Mesendoderm (in vitro differentiated cells): Measurements from ENCODE around the gene SLC44A1.

Experiments used
- DNase-seq: peaks from one replicate; pipeline ENCODE4 v3.0.0; 2013
- H2AK5ac ChIP-seq: 2 replicates; pipeline ENCODE4 v1.6.1; 2013; ENCODE audit warnings: low read length, inconsistent platforms
- H2BK120ac ChIP-seq: 2 replicates; pipeline ENCODE4 v1.6.1; 2013; ENCODE audit warnings: low read depth, mild to moderate bottlenecking, low read length, moderate library complexity, mixed read lengths
- H2BK15ac ChIP-seq: replicated peaks from 2 replicates; pipeline ENCODE4 v1.6.1; 2013; ENCODE audit warnings: low read depth, mild to moderate bottlenecking, moderate library complexity
- H2BK5ac ChIP-seq: 2 replicates; pipeline ENCODE4 v1.6.1; 2013; ENCODE audit warnings: low read length, inconsistent platforms
- H3K18ac ChIP-seq: 2 replicates; pipeline ENCODE4 v1.6.1; 2013; ENCODE audit warnings: mild to moderate bottlenecking, low read length, mixed read lengths
- H3K23ac ChIP-seq: one replicate; pipeline ENCODE4 v1.6.1; 2013; ENCODE audit warnings: low read length
- H3K27ac ChIP-seq: 2 replicates; pipeline ENCODE4 v1.5.1; 2013; ENCODE audit warnings: low read depth, mild to moderate bottlenecking, inconsistent platforms, low read length, moderate library complexity
- H3K27me3 ChIP-seq: 2 replicates; pipeline ENCODE4 v1.6.1; 2013; ENCODE audit warnings: low read length, control low read depth, mild to moderate bottlenecking, inconsistent platforms; ENCODE audit not compliant: insufficient read depth, poor library complexity
- H3K36me3 ChIP-seq: 2 replicates; pipeline ENCODE4 v1.6.1; 2013; ENCODE audit warnings: low read length, inconsistent platforms; ENCODE audit not compliant: control insufficient read depth, insufficient read depth
- H3K4ac ChIP-seq: one replicate; pipeline ENCODE4 v1.6.1; 2013; ENCODE audit warnings: low read depth, mild to moderate bottlenecking, low read length, moderate library complexity
- H3K4me1 ChIP-seq: 2 replicates; pipeline ENCODE4 v1.6.1; 2013; ENCODE audit warnings: low read depth, low read length, inconsistent platforms; ENCODE audit not compliant: control insufficient read depth
- H3K4me2 ChIP-seq: 2 replicates; pipeline ENCODE4 v1.6.1; 2013; ENCODE audit warnings: low read length
- H3K4me3 ChIP-seq: 2 replicates; pipeline ENCODE4 v1.5.1; 2013; ENCODE audit warnings: mild to moderate bottlenecking, low read length
- H3K56ac ChIP-seq: one replicate; pipeline ENCODE4 v1.6.1; 2013; ENCODE audit warnings: low read length
- H3K79me1 ChIP-seq: 2 replicates; pipeline ENCODE4 v1.6.1; 2013; ENCODE audit warnings: low read length, inconsistent platforms
- H3K79me2 ChIP-seq: 2 replicates; pipeline ENCODE4 v1.6.1; 2013; ENCODE audit warnings: mild to moderate bottlenecking, low read length; ENCODE audit not compliant: control insufficient read depth, insufficient read depth
- H3K9ac ChIP-seq: 2 replicates; pipeline ENCODE4 v1.6.1; 2013; ENCODE audit warnings: low read length, inconsistent platforms
- H4K5ac ChIP-seq: one replicate; pipeline ENCODE4 v1.6.1; 2013; ENCODE audit warnings: low read length
- H4K8ac ChIP-seq: one replicate; pipeline ENCODE4 v1.6.1; 2013; ENCODE audit warnings: low read depth, mild to moderate bottlenecking, control low read depth, low read length, moderate library complexity
- WGBS: extraction: QIAGEN DNeasy Blood & Tissue Kit; methylation state at CpG from one replicate; pipeline ENCODE4 v1.1.7; 2013; ENCODE audit warnings: low lambda C conversion rate, missing lambda C conversion rate; ENCODE audit not compliant: insufficient coverage; ENCODE audit errors: extremely low coverage; 5-methylcytosine and 5-hydroxymethylcytosine counted together

SLC44A1 gene

GRCh38 chr9:105445203-105445881 is 200.9 kb downstream of the SLC44A1 start:
- H2BK5ac ChIP-seq, result no peak overlapping the region
- no peak overlapping the region for H2AK5ac ChIP-seq
- no peak overlapping the region for H4K8ac ChIP-seq
- peaks cover 1% of the 10 kb centered on the region for H3K79me2 ChIP-seq
- no peak overlapping the region for H3K18ac ChIP-seq
- no peak overlapping the region for H3K4me3 ChIP-seq
- no CpG with 5 or more reads among the region's 8 CpGs for WGBS
- H2BK15ac ChIP-seq, result no peak overlapping the region
- H3K56ac ChIP-seq, result no peak overlapping the region
- no peak overlapping the region for H3K27ac ChIP-seq
- H3K9ac ChIP-seq, result no peak overlapping the region
- H3K27me3 ChIP-seq, result no peaks in the 10 kb centered on the region
- DNase-seq, result no peak
- no peak overlapping the region for H2BK120ac ChIP-seq
- H3K36me3 ChIP-seq, result no peaks in the 10 kb centered on the region
- H3K4me1 ChIP-seq, result no peaks in the 10 kb centered on the region
- no peak overlapping the region for H3K4me2 ChIP-seq
- H3K79me1 ChIP-seq, result no peaks in the 10 kb centered on the region
- H3K4ac ChIP-seq, result no peak overlapping the region
- no peak overlapping the region for H4K5ac ChIP-seq
- H3K23ac ChIP-seq, result no peak overlapping the region

DNA sequence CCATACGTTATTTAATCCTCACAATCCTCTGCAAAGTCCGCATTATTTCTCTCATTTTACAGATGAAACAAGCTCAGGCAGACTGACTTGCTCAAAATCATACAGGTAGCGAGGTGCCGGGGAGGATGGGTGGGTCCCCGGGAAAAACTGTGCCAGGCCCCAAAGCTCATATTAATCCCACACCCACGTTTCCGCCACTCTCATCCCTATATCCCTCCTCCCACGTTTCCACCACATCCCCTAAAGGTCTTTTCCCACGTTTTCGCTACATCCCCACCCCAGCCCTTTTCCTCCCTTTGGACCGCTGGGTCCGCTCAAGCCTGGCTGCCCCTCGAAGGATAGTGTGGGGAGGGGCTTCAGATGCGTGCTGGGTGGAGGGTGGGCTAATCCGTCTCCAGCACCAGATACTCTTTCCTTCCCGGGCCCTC is 202.9 kb downstream of the SLC44A1 start:
- Histone ChIP-seq H3K4me3 (peak overlapping the region; percentile 27), H4K5ac (no peak overlapping the region), H4K8ac (no peak overlapping the region), H3K9ac (peak overlapping the region; percentile 67), H3K23ac (no peak overlapping the region), H2BK15ac (no peak overlapping the region), H3K4me1 (no peaks in the 10 kb centered on the region), H3K36me3 (no peaks in the 10 kb centered on the region), H2BK120ac (no peak overlapping the region), H2BK5ac (no peak overlapping the region), H3K27me3 (no peaks in the 10 kb centered on the region), H3K18ac (peak overlapping the region; percentile 19), H3K56ac (peak overlapping the region; percentile 99), H2AK5ac (no peak overlapping the region), H3K79me1 (peaks cover 8% of the 10 kb centered on the region), H3K27ac (no peak overlapping the region), H3K4me2 (peak overlapping the region; percentile 51), H3K4ac (no peak overlapping the region), H3K79me2 (peaks cover 9% of the 10 kb centered on the region)
- no peak for DNase-seq
- WGBS, result no CpG with 5 or more reads among the region's 16 CpGs

GRCh38 chr9:105447814-105448812 is 203.7 kb downstream of the SLC44A1 start, which contains the start of gene FSD1L:
FSD1L (plus strand) TSS chr9:105448034; CDS start chr9:105448221, 187 bp downstream.
- Histone ChIP-seq H3K27me3 (no peaks in the 10 kb centered on the region), H3K4me3 (peak within 1 kb of the TSS; percentile 95), H3K4me1 (no peaks in the 10 kb centered on the region), H3K23ac (no peak within 1 kb of the TSS), H2BK120ac (no peak within 1 kb of the TSS), H3K4me2 (peak within 1 kb of the TSS; percentile 77), H4K5ac (no peak within 1 kb of the TSS), H3K9ac (peak within 1 kb of the TSS; percentile 96), H2AK5ac (no peak within 1 kb of the TSS), H3K79me2 (peaks cover 12% of the 10 kb centered on the region), H2BK5ac (peak within 1 kb of the TSS; percentile 39), H3K79me1 (peaks cover 8% of the 10 kb centered on the region), H2BK15ac (no peak within 1 kb of the TSS), H3K36me3 (no peaks in the 10 kb centered on the region), H3K56ac (peak within 1 kb of the TSS; percentile 99), H3K18ac (peak within 1 kb of the TSS; percentile 53), H3K4ac (peak within 1 kb of the TSS; percentile 37), H3K27ac (peak within 1 kb of the TSS; percentile 64), H4K8ac (no peak within 1 kb of the TSS)
- DNase-seq, result peak; percentile 94
- no CpG with 5 or more reads among the region's 87 CpGs for WGBS

DNA sequence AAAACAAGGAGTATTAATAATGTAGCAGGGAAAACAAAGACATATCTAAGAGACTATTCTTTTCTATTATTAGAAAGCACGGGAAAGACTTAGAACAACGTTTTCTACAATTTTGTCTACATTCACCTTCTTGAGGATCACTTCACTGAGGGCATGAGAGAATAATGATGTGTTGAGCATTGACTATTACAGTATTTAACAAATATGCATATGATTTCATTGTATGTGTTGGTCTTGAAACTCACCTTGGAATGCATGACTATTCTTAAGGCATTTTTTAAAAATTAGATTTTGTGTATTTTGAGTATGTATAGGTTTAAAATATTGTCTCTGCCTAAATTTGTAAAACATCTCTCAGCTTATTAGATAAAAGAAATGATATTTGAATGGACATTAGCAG is 204.6 kb downstream of the SLC44A1 start:
- Histone ChIP-seq H2AK5ac (no peak overlapping the region), H3K79me2 (peaks cover 15% of the 10 kb centered on the region), H3K27ac (no peak overlapping the region), H4K5ac (no peak overlapping the region), H4K8ac (no peak overlapping the region), H3K36me3 (no peaks in the 10 kb centered on the region), H2BK120ac (no peak overlapping the region), H3K56ac (no peak overlapping the region), H3K4me1 (no peaks in the 10 kb centered on the region), H3K4ac (no peak overlapping the region), H3K4me3 (no peak overlapping the region), H3K27me3 (no peaks in the 10 kb centered on the region), H3K79me1 (peaks cover 10% of the 10 kb centered on the region), H3K9ac (no peak overlapping the region), H3K18ac (no peak overlapping the region), H3K4me2 (no peak overlapping the region), H2BK15ac (no peak overlapping the region), H2BK5ac (no peak overlapping the region), H3K23ac (no peak overlapping the region)
- no CpG with 5 or more reads among the region's 2 CpGs for WGBS
- no peak for DNase-seq

GRCh38 chr9:105452185-105452584 is 207.7 kb downstream of the SLC44A1 start:
- Histone ChIP-seq H3K18ac (no peak overlapping the region), H2AK5ac (no peak overlapping the region), H3K4ac (no peak overlapping the region), H3K27me3 (no peaks in the 10 kb centered on the region), H3K79me1 (peaks cover 19% of the 10 kb centered on the region), H3K23ac (no peak overlapping the region), H2BK5ac (no peak overlapping the region), H4K5ac (no peak overlapping the region), H2BK15ac (no peak overlapping the region), H3K4me2 (no peak overlapping the region), H4K8ac (no peak overlapping the region), H3K79me2 (peaks cover 26% of the 10 kb centered on the region), H3K4me1 (no peaks in the 10 kb centered on the region), H3K27ac (no peak overlapping the region), H3K36me3 (no peaks in the 10 kb centered on the region), H3K56ac (no peak overlapping the region), H2BK120ac (no peak overlapping the region), H3K9ac (no peak overlapping the region), H3K4me3 (no peak overlapping the region)
- no peak for DNase-seq
- WGBS, result no CpG with 5 or more reads among the region's 3 CpGs
